ENCODE results near the gene ZNF169. TPM values are rescaled to one million over a fixed set of nuclear protein-coding genes. Genes with fewer than 3 reads are reported as not detected.
"Not testable (repeated sequence)": the region's sequence is repeated elsewhere in the genome, so short reads cannot be mapped to it uniquely, and the experiment has no call there.

ZNF169 gene
- total RNA-seq, 4 donors from 2014 or later = 11.1 to 55.7 (median 21.4) TPM

- 69 to 70% methylated on average over 7 of the region's 7 CpGs for WGBS, 2 donors
- not testable (repeated sequence) for H3K36me3 ChIP-seq; DNase-seq (ENCODE audit: low spot score in 2 of 2); H3K4me1 ChIP-seq; H3K27ac ChIP-seq; H3K27me3 ChIP-seq; H3K9me3 ChIP-seq; H3K4me3 ChIP-seq
Measured at GRCh38 chr9:94338723-94339122, 79.6 kb downstream of the ZNF169 start.

- H3K4me3 ChIP-seq; H3K27ac ChIP-seq; DNase-seq (ENCODE audit: low spot score in 2 of 2); H3K27me3 ChIP-seq; H3K36me3 ChIP-seq; H3K4me1 ChIP-seq; H3K9me3 ChIP-seq: not testable (repeated sequence)
- WGBS, 2 donors = 92 to 99% methylated on average over 6 of the region's 6 CpGs
Measured at GRCh38 chr9:94339657-94340056, 80.6 kb downstream of the ZNF169 start.

- not testable (repeated sequence) for H3K36me3 ChIP-seq; DNase-seq (ENCODE audit: low spot score in 2 of 2); H3K4me3 ChIP-seq; H3K27ac ChIP-seq; H3K4me1 ChIP-seq; H3K9me3 ChIP-seq; H3K27me3 ChIP-seq
- 95 to 97% methylated on average over 5 of the region's 6 CpGs for WGBS, 2 donors
Measured at GRCh38 chr9:94340750-94341149, 81.7 kb downstream of the ZNF169 start.

- H3K4me1 ChIP-seq; H3K27me3 ChIP-seq; H3K9me3 ChIP-seq; H3K4me3 ChIP-seq; H3K36me3 ChIP-seq; DNase-seq (ENCODE audit: low spot score in 2 of 2); H3K27ac ChIP-seq: not testable (repeated sequence)
- 81% methylated on average over 2 of the region's 2 CpGs; no CpG with 5 or more reads in 1 of the 2 donors for WGBS, 2 donors
Measured at GRCh38 chr9:94341703-94342102, 82.6 kb downstream of the ZNF169 start.

- not testable (repeated sequence) for H3K36me3 ChIP-seq; H3K27me3 ChIP-seq; H3K4me1 ChIP-seq; DNase-seq (ENCODE audit: low spot score in 2 of 2); H3K27ac ChIP-seq; H3K4me3 ChIP-seq; H3K9me3 ChIP-seq
- WGBS, 2 donors = 92 to 93% methylated on average over 13 to 16 of the region's 16 CpGs
Measured at GRCh38 chr9:94347451-94347850, 88.4 kb downstream of the ZNF169 start.

GRCh38 chr9:94348754-94349153 lies 89.7 kb downstream of the ZNF169 start:
- H3K4me3 ChIP-seq; H3K4me1 ChIP-seq; DNase-seq (ENCODE audit: low spot score in 2 of 2); H3K27ac ChIP-seq; H3K27me3 ChIP-seq; H3K9me3 ChIP-seq; H3K36me3 ChIP-seq: not testable (repeated sequence)
- WGBS, 2 donors = no CpG with 5 or more reads among the region's 3 CpGs

Other genes with a start within 250 kb of the ZNF169 start
- gene PTPDC1, start 174.8 kb upstream of the ZNF169 start, total RNA-seq = 10 to 100 TPM; 43.8 to 80.2 (median 65.3) TPM
- under 1 TPM in 1 of 4 donors, not detected in 3; 0.21 TPM for gene NUTM2F, start 69.3 kb downstream of the ZNF169 start, total RNA-seq

Measured in tibial nerve (tissue), 4 donors.